PC-3 (cell line): ENCODE measurements around the gene SLC39A11. TPM values are rescaled to one million over a fixed set of nuclear protein-coding genes. Genes with fewer than 3 reads are reported as not detected.

Experiments used
- ATAC-seq: fragments of 200-7000 bp; cut with Tn5 transposase; 2 replicates; pipeline ENCODE4 v1.9.1; 2020; ENCODE audit warnings: mild to moderate bottlenecking, moderate library complexity
- BruUV-seq: library from RNA; stranded (reverse); fragments of 400-500 nt; replicated peaks from 2 replicates; lab custom pipeline; 2021; lab: Mats Ljungman, UMichigan
- CTCF ChIA-PET: fragments of 300-600 bp; sonication (Branson Sonifier 250); formaldehyde crosslinking; loops from one replicate; lab custom pipeline; 2022; ENCODE audit warnings: antibody characterized with exemption; lab: Charles Lee
- POLR2A ChIA-PET: fragments of 300-600 bp; sonication (Branson Sonifier 250); formaldehyde crosslinking; loops from one replicate; lab custom pipeline; 2022; ENCODE audit warnings: antibody characterized with exemption; ENCODE audit not compliant: unreplicated experiment; lab: Charles Lee
- DNase-seq: peaks from one replicate; pipeline ENCODE4 v3.0.0-alpha.2; 2015
- H2AFZ ChIP-seq: fragments of 300-600 bp; sonication (generic); 2 replicates; pipeline ENCODE4 v1.6.0; 2016; ENCODE audit warnings: antibody characterized with exemption, low read length
- H3F3A ChIP-seq: fragments of 300-600 bp; sonication (generic); one replicate; pipeline ENCODE4 v1.6.0; 2017; ENCODE audit warnings: antibody characterized with exemption, low read length, control low read depth, mild to moderate bottlenecking; ENCODE audit not compliant: unreplicated experiment
- H3K27ac ChIP-seq: fragments of 300-600 bp; sonication (generic); 2 replicates; pipeline ENCODE4 v1.5.1; 2016; ENCODE audit warnings: mild to moderate bottlenecking, low read length
- H3K27me3 ChIP-seq: fragments of 300-600 bp; sonication (generic); 2 replicates; pipeline ENCODE4 v1.6.1; 2016; ENCODE audit warnings: low read length, mixed read lengths
- H3K36me3 ChIP-seq: fragments of 300-600 bp; sonication (generic); 2 replicates; pipeline ENCODE4 v1.6.1; 2016; ENCODE audit warnings: low read depth, mixed run types, low read length, mixed read lengths
- H3K4me1 ChIP-seq: fragments of 300-600 bp; sonication (generic); 2 replicates; pipeline ENCODE4 v1.5.1; 2016; ENCODE audit warnings: low read length; ENCODE audit not compliant: insufficient read depth
- H3K4me2 ChIP-seq: fragments of 300-600 bp; sonication (generic); 2 replicates; pipeline ENCODE4 v1.6.0; 2016; ENCODE audit warnings: low read length
- H3K4me3 ChIP-seq: fragments of 300-600 bp; sonication (generic); 2 replicates; pipeline ENCODE4 v1.5.1; 2016; ENCODE audit warnings: mild to moderate bottlenecking, low read length, mixed read lengths
- H3K79me2 ChIP-seq: fragments of 300-600 bp; sonication (generic); 2 replicates; pipeline ENCODE4 v1.6.1; 2017; ENCODE audit warnings: low read length, mixed read lengths
- H3K9ac ChIP-seq: fragments of 300-600 bp; sonication (generic); 2 replicates; pipeline ENCODE4 v1.6.0; 2016; ENCODE audit warnings: mild to moderate bottlenecking, low read length
- H3K9me2 ChIP-seq: fragments of 300-600 bp; sonication (generic); replicated peaks from 2 replicates; pipeline ENCODE4 v1.6.1; 2016; ENCODE audit warnings: mixed run types, low read length, mixed read lengths
- H3K9me3 ChIP-seq: fragments of 300-600 bp; sonication (generic); 2 replicates; pipeline ENCODE4 v1.6.1; 2016; ENCODE audit warnings: low read length, mixed read lengths
- H4K20me1 ChIP-seq: fragments of 300-600 bp; sonication (generic); 2 replicates; pipeline ENCODE4 v1.6.1; 2016; ENCODE audit warnings: low read length, mixed read lengths
- CTCF ChIP-seq: fragments of 300-600 bp; sonication (generic); conservative IDR thresholded peaks from 2 replicates; pipeline ENCODE4 v1.5.1; 2017; ENCODE audit warnings: antibody characterized with exemption, low read depth, mild to moderate bottlenecking, low read length
- EZH2 ChIP-seq: fragments of 300-600 bp; sonication (generic); IDR thresholded peaks from one replicate; pipeline ENCODE4 v1.6.1; 2017; ENCODE audit warnings: antibody characterized with exemption, mild to moderate bottlenecking, low read length; ENCODE audit not compliant: unreplicated experiment
- EZH2phosphoT487 ChIP-seq: fragments of 300-600 bp; sonication (generic); IDR thresholded peaks from 2 replicates; pipeline ENCODE4 v1.6.1; 2018; ENCODE audit warnings: mild to moderate bottlenecking, antibody characterized with exemption, low read length, borderline replicate concordance
- intact Hi-C: fragments of 100-400 bp; cut with micrococcal nuclease; formaldehyde crosslinking; loops from 2 replicates; pipeline ENCODE4 v1.9.0; 2023
- total RNA-seq: library from RNA; depleted of rRNA; stranded (reverse); fragments of >200 nt; gene quantifications from 2 replicates; pipeline ENCODE4 v1.2.3, GENCODE V29; 2014

SLC39A11 gene
- total RNA-seq, 1 experiment from 2014 or later: 37.7 TPM

DNA sequence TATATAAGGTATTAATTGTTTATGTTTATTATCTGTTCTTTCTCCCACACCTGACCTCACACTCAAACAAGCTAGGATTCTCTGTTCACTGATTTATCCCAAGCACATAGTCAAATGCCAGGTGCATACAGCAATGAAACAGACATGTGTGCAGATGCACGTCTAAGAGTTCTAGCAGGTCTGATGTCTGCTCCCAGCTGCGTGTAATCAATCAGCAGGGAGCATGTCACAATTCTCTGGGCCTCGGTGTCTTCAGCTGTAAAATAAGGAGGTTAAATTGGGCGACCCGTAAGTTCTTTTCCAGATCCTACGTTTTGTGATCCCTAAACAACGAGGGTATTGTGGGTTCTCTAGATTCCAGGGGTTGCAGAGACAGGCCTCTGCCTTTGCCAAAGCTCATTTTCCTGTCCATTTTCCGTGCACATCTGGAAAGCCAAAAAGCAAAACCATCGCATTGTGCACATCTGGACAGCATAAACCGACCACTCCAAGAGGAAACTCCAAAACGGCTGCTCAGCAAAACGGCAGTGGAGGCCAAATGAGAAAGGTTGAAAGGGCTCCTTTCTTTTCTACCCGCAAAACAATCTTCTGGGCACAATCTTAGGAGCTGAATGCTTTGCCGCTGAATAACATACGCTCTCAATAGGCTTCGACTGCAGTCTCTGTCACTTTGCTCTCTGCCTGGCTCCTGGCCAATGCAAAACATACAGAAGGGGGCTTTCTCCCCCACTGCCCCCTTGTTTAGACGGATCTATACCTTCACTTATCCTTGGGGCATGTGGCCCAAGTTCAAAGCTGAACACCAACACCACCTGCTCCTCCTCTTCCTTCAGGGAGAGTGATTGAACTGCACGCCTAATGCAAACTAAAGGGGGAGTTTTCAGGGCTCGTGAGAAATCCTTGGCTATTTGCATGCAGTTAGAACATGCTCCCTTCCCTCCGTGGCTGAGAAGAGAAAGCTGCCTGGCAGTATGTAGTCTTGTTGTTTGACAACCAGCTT is 426.3 kb downstream of the SLC39A11 start:
- H3K4me3 ChIP-seq: no peak overlapping the region
- no TSS peak for BruUV-seq
- H3K9me3 ChIP-seq: no peaks in the 10 kb centered on the region
- no peaks in the 10 kb centered on the region for H4K20me1 ChIP-seq
- no peaks in the 10 kb centered on the region for H3K9me2 ChIP-seq
- no peak overlapping the region for H2AFZ ChIP-seq
- ChIA-PET POLR2A (no interaction called here), CTCF (no interaction called here)
- H3K27me3 ChIP-seq: no peaks in the 10 kb centered on the region
- H3K4me1 ChIP-seq: peaks cover 19% of the 10 kb centered on the region
- no peak for ATAC-seq
- intact Hi-C loops: no loop called here
- H3K27ac ChIP-seq: no peak overlapping the region
- no peak for TF ChIP-seq EZH2
- TF ChIP-seq CTCF: no peak
- TF ChIP-seq EZH2phosphoT487: no peak
- no peaks in the 10 kb centered on the region for H3K79me2 ChIP-seq
- H3K9ac ChIP-seq: no peak overlapping the region
- no peaks in the 10 kb centered on the region for H3K36me3 ChIP-seq
- H3F3A ChIP-seq: no peaks in the 10 kb centered on the region
- DNase-seq: no peak
- H3K4me2 ChIP-seq: no peak overlapping the region

- BruUV-seq: no TSS peak
- Histone ChIP-seq H3K27ac (peak overlapping the region; percentile 95), H2AFZ (no peak overlapping the region), H3K9ac (peak overlapping the region; percentile 81; the same call in 1 of the 2 replicates), H3K4me3 (no peak overlapping the region), H3K9me3 (no peaks in the 10 kb centered on the region), H3K4me2 (no peak overlapping the region), H3K79me2 (no peaks in the 10 kb centered on the region), H3K4me1 (peaks cover 40% of the 10 kb centered on the region), H3K36me3 (no peaks in the 10 kb centered on the region), H3K9me2 (no peaks in the 10 kb centered on the region), H4K20me1 (no peaks in the 10 kb centered on the region), H3F3A (no peaks in the 10 kb centered on the region), H3K27me3 (no peaks in the 10 kb centered on the region)
- no peak for TF ChIP-seq EZH2phosphoT487
- TF ChIP-seq EZH2: no peak
- no peak for TF ChIP-seq CTCF
- POLR2A ChIA-PET: no interaction called here
- CTCF ChIA-PET: no interaction called here
- DNase-seq (no peak), ATAC-seq (no peak)
- intact Hi-C loops: no loop called here
Measured at GRCh38 chr17:72662827-72663190, 429.7 kb downstream of the SLC39A11 start.
